Mesendoderm (in vitro differentiated cells): ENCODE data around the gene GPR176.

ENCODE experiments used
- DNase-seq: peaks from one replicate; pipeline ENCODE4 v3.0.0; 2013
- H2AK5ac ChIP-seq: 2 replicates; pipeline ENCODE4 v1.6.1; 2013; ENCODE audit warnings: low read length, inconsistent platforms
- H2BK120ac ChIP-seq: 2 replicates; pipeline ENCODE4 v1.6.1; 2013; ENCODE audit warnings: low read depth, mild to moderate bottlenecking, low read length, moderate library complexity, mixed read lengths
- H2BK15ac ChIP-seq: replicated peaks from 2 replicates; pipeline ENCODE4 v1.6.1; 2013; ENCODE audit warnings: low read depth, mild to moderate bottlenecking, moderate library complexity
- H2BK5ac ChIP-seq: 2 replicates; pipeline ENCODE4 v1.6.1; 2013; ENCODE audit warnings: low read length, inconsistent platforms
- H3K18ac ChIP-seq: 2 replicates; pipeline ENCODE4 v1.6.1; 2013; ENCODE audit warnings: mild to moderate bottlenecking, low read length, mixed read lengths
- H3K23ac ChIP-seq: one replicate; pipeline ENCODE4 v1.6.1; 2013; ENCODE audit warnings: low read length
- H3K27ac ChIP-seq: 2 replicates; pipeline ENCODE4 v1.5.1; 2013; ENCODE audit warnings: low read depth, mild to moderate bottlenecking, inconsistent platforms, low read length, moderate library complexity
- H3K27me3 ChIP-seq: 2 replicates; pipeline ENCODE4 v1.6.1; 2013; ENCODE audit warnings: low read length, control low read depth, mild to moderate bottlenecking, inconsistent platforms; ENCODE audit not compliant: insufficient read depth, poor library complexity
- H3K36me3 ChIP-seq: 2 replicates; pipeline ENCODE4 v1.6.1; 2013; ENCODE audit warnings: low read length, inconsistent platforms; ENCODE audit not compliant: control insufficient read depth, insufficient read depth
- H3K4ac ChIP-seq: one replicate; pipeline ENCODE4 v1.6.1; 2013; ENCODE audit warnings: low read depth, mild to moderate bottlenecking, low read length, moderate library complexity
- H3K4me1 ChIP-seq: 2 replicates; pipeline ENCODE4 v1.6.1; 2013; ENCODE audit warnings: low read depth, low read length, inconsistent platforms; ENCODE audit not compliant: control insufficient read depth
- H3K4me2 ChIP-seq: 2 replicates; pipeline ENCODE4 v1.6.1; 2013; ENCODE audit warnings: low read length
- H3K4me3 ChIP-seq: 2 replicates; pipeline ENCODE4 v1.5.1; 2013; ENCODE audit warnings: mild to moderate bottlenecking, low read length
- H3K56ac ChIP-seq: one replicate; pipeline ENCODE4 v1.6.1; 2013; ENCODE audit warnings: low read length
- H3K79me1 ChIP-seq: 2 replicates; pipeline ENCODE4 v1.6.1; 2013; ENCODE audit warnings: low read length, inconsistent platforms
- H3K79me2 ChIP-seq: 2 replicates; pipeline ENCODE4 v1.6.1; 2013; ENCODE audit warnings: mild to moderate bottlenecking, low read length; ENCODE audit not compliant: control insufficient read depth, insufficient read depth
- H3K9ac ChIP-seq: 2 replicates; pipeline ENCODE4 v1.6.1; 2013; ENCODE audit warnings: low read length, inconsistent platforms
- H4K5ac ChIP-seq: one replicate; pipeline ENCODE4 v1.6.1; 2013; ENCODE audit warnings: low read length
- H4K8ac ChIP-seq: one replicate; pipeline ENCODE4 v1.6.1; 2013; ENCODE audit warnings: low read depth, mild to moderate bottlenecking, control low read depth, low read length, moderate library complexity
- WGBS: extraction: QIAGEN DNeasy Blood & Tissue Kit; methylation state at CpG from one replicate; pipeline ENCODE4 v1.1.7; 2013; ENCODE audit warnings: low lambda C conversion rate, missing lambda C conversion rate; ENCODE audit not compliant: insufficient coverage; ENCODE audit errors: extremely low coverage; 5-methylcytosine and 5-hydroxymethylcytosine counted together

GPR176 gene

GRCh38 chr15:39864116-39864515, 56.0 kb downstream of the GPR176 start:
- Histone ChIP-seq H3K4me3 (no peak overlapping the region), H3K27ac (no peak overlapping the region), H2BK120ac (no peak overlapping the region), H2BK5ac (no peak overlapping the region), H3K56ac (no peak overlapping the region), H3K23ac (no peak overlapping the region), H3K4ac (no peak overlapping the region), H4K8ac (no peak overlapping the region), H3K36me3 (no peaks in the 10 kb centered on the region), H3K79me2 (no peaks in the 10 kb centered on the region), H4K5ac (no peak overlapping the region), H2BK15ac (no peak overlapping the region), H3K9ac (no peak overlapping the region), H3K4me1 (peaks cover 2% of the 10 kb centered on the region), H3K27me3 (no peaks in the 10 kb centered on the region), H3K79me1 (peaks cover 3% of the 10 kb centered on the region), H3K4me2 (no peak overlapping the region), H2AK5ac (no peak overlapping the region), H3K18ac (no peak overlapping the region)
- DNase-seq: no peak
- WGBS: no CpG with 5 or more reads among the region's 1 CpG

- H2BK5ac ChIP-seq: no peak overlapping the region
- H3K56ac ChIP-seq: no peak overlapping the region
- no peak overlapping the region for H2BK15ac ChIP-seq
- H3K23ac ChIP-seq: no peak overlapping the region
- H4K5ac ChIP-seq: no peak overlapping the region
- DNase-seq: no peak
- H3K36me3 ChIP-seq: no peaks in the 10 kb centered on the region
- H4K8ac ChIP-seq: no peak overlapping the region
- H3K18ac ChIP-seq: no peak overlapping the region
- peaks cover 2% of the 10 kb centered on the region for H3K79me1 ChIP-seq
- no peaks in the 10 kb centered on the region for H3K27me3 ChIP-seq
- peaks cover 2% of the 10 kb centered on the region for H3K4me1 ChIP-seq
- no peak overlapping the region for H2AK5ac ChIP-seq
- H3K79me2 ChIP-seq: no peaks in the 10 kb centered on the region
- no peak overlapping the region for H2BK120ac ChIP-seq
- H3K4ac ChIP-seq: no peak overlapping the region
- H3K4me2 ChIP-seq: no peak overlapping the region
- no peak overlapping the region for H3K27ac ChIP-seq
- no CpG with 5 or more reads among the region's 1 CpG for WGBS
- H3K4me3 ChIP-seq: no peak overlapping the region
- H3K9ac ChIP-seq: no peak overlapping the region
Measured at GRCh38 chr15:39860871-39861270, 59.2 kb downstream of the GPR176 start.

- no peak overlapping the region for H2BK120ac ChIP-seq
- no peak overlapping the region for H3K56ac ChIP-seq
- H3K4me3 ChIP-seq: no peak overlapping the region
- no peaks in the 10 kb centered on the region for H3K27me3 ChIP-seq
- WGBS: no CpG with 5 or more reads among the region's 3 CpGs
- peaks cover 2% of the 10 kb centered on the region for H3K4me1 ChIP-seq
- H3K23ac ChIP-seq: no peak overlapping the region
- no peaks in the 10 kb centered on the region for H3K36me3 ChIP-seq
- H4K8ac ChIP-seq: no peak overlapping the region
- peaks cover 2% of the 10 kb centered on the region for H3K79me1 ChIP-seq
- no peak overlapping the region for H2BK5ac ChIP-seq
- H3K9ac ChIP-seq: no peak overlapping the region
- no peak overlapping the region for H3K18ac ChIP-seq
- peak; percentile 44 for DNase-seq
- no peaks in the 10 kb centered on the region for H3K79me2 ChIP-seq
- H2AK5ac ChIP-seq: no peak overlapping the region
- H3K27ac ChIP-seq: no peak overlapping the region
- no peak overlapping the region for H3K4ac ChIP-seq
- H4K5ac ChIP-seq: no peak overlapping the region
- H2BK15ac ChIP-seq: no peak overlapping the region
- H3K4me2 ChIP-seq: no peak overlapping the region
Measured at GRCh38 chr15:39860200-39860599, 59.9 kb downstream of the GPR176 start.

- Histone ChIP-seq H2BK15ac (no peak overlapping the region), H3K27me3 (no peaks in the 10 kb centered on the region), H2BK120ac (no peak overlapping the region), H3K79me1 (peaks cover 2% of the 10 kb centered on the region), H3K4me1 (peaks cover 2% of the 10 kb centered on the region), H3K4ac (no peak overlapping the region), H3K23ac (no peak overlapping the region), H4K5ac (no peak overlapping the region), H3K9ac (no peak overlapping the region), H3K18ac (no peak overlapping the region), H3K4me3 (no peak overlapping the region), H4K8ac (no peak overlapping the region), H3K56ac (no peak overlapping the region), H3K79me2 (no peaks in the 10 kb centered on the region), H2BK5ac (no peak overlapping the region), H2AK5ac (no peak overlapping the region), H3K36me3 (no peaks in the 10 kb centered on the region), H3K27ac (no peak overlapping the region), H3K4me2 (no peak overlapping the region)
- no CpG with 5 or more reads among the region's 4 CpGs for WGBS
- DNase-seq: no peak
Measured at GRCh38 chr15:39859636-39860035, 60.4 kb downstream of the GPR176 start.

- no peak overlapping the region for H3K27ac ChIP-seq
- H3K36me3 ChIP-seq: no peaks in the 10 kb centered on the region
- H3K27me3 ChIP-seq: no peaks in the 10 kb centered on the region
- H3K4me3 ChIP-seq: no peak overlapping the region
- H3K56ac ChIP-seq: no peak overlapping the region
- no CpG with 5 or more reads among the region's 1 CpG for WGBS
- H2BK15ac ChIP-seq: no peak overlapping the region
- H3K4me1 ChIP-seq: peaks cover 2% of the 10 kb centered on the region
- H2BK120ac ChIP-seq: no peak overlapping the region
- H3K9ac ChIP-seq: no peak overlapping the region
- H3K23ac ChIP-seq: no peak overlapping the region
- no peak overlapping the region for H4K8ac ChIP-seq
- no peak overlapping the region for H3K4me2 ChIP-seq
- H3K4ac ChIP-seq: no peak overlapping the region
- H2AK5ac ChIP-seq: no peak overlapping the region
- no peak overlapping the region for H3K18ac ChIP-seq
- DNase-seq: no peak
- H4K5ac ChIP-seq: no peak overlapping the region
- H2BK5ac ChIP-seq: no peak overlapping the region
- peaks cover 2% of the 10 kb centered on the region for H3K79me1 ChIP-seq
- no peaks in the 10 kb centered on the region for H3K79me2 ChIP-seq
Measured at GRCh38 chr15:39857132-39857531, 62.9 kb downstream of the GPR176 start.

- H3K4me3 ChIP-seq: no peak overlapping the region
- DNase-seq: no peak
- H4K5ac ChIP-seq: no peak overlapping the region
- H2AK5ac ChIP-seq: no peak overlapping the region
- no peak overlapping the region for H3K56ac ChIP-seq
- no CpG with 5 or more reads among the region's 3 CpGs for WGBS
- H3K36me3 ChIP-seq: no peaks in the 10 kb centered on the region
- no peak overlapping the region for H3K4me2 ChIP-seq
- H3K27ac ChIP-seq: no peak overlapping the region
- no peak overlapping the region for H4K8ac ChIP-seq
- H3K4ac ChIP-seq: no peak overlapping the region
- no peak overlapping the region for H3K18ac ChIP-seq
- H3K79me2 ChIP-seq: no peaks in the 10 kb centered on the region
- H2BK5ac ChIP-seq: no peak overlapping the region
- no peak overlapping the region for H2BK15ac ChIP-seq
- no peak overlapping the region for H3K9ac ChIP-seq
- H3K23ac ChIP-seq: no peak overlapping the region
- peaks cover 2% of the 10 kb centered on the region for H3K79me1 ChIP-seq
- no peak overlapping the region for H2BK120ac ChIP-seq
- H3K27me3 ChIP-seq: no peaks in the 10 kb centered on the region
- peaks cover 3% of the 10 kb centered on the region for H3K4me1 ChIP-seq
Measured at GRCh38 chr15:39856357-39856756, 63.7 kb downstream of the GPR176 start.
